NCI-H187 treated with DMSO at 0.1 percent for 48 hours (cell line): ENCODE results near the gene CNOT4.

ENCODE experiments used
- DNase-seq: peaks from one replicate; lab custom pipeline; 2025; lab: John Stamatoyannopoulos, UW

CNOT4 gene

GRCh38 chr7:135509839-135510591 lies at the start of gene CNOT4:
Gene CNOT4, minus strand, starts transcription at chr7:135510102. Its CDS starts 71,771 bp downstream, at chr7:135438331.
- peak; percentile 93 for DNase-seq

- DNase-seq = no peak
These were observed 49.0 kb upstream of the CNOT4 start for GRCh38 chr7:135558881-135559280.

- peak; percentile 24 for DNase-seq
These were observed 48.5 kb upstream of the CNOT4 start for GRCh38 chr7:135558337-135558767.

GRCh38 chr7:135557455-135558336 lies 47.8 kb upstream of the CNOT4 start, which contains the start of gene NUP205:
Gene NUP205, plus strand, starts transcription at chr7:135557917. Its CDS starts 28 bp downstream, at chr7:135557945.
- DNase-seq = peak; percentile 60

- DNase-seq = no peak
These were observed 43.4 kb upstream of the CNOT4 start for GRCh38 chr7:135553346-135553745.

- no peak for DNase-seq
These were observed 42.2 kb upstream of the CNOT4 start for GRCh38 chr7:135552148-135552547.

GRCh38 chr7:135550196-135550595 lies 40.3 kb upstream of the CNOT4 start:
- no peak for DNase-seq

- DNase-seq = no peak
These were observed 31.1 kb upstream of the CNOT4 start for GRCh38 chr7:135541029-135541428.

- DNase-seq = no peak
These were observed 29.7 kb upstream of the CNOT4 start for GRCh38 chr7:135539629-135540028.

- no peak for DNase-seq
These were observed 28.5 kb upstream of the CNOT4 start for GRCh38 chr7:135538376-135538775.

- DNase-seq = no peak
These were observed 28.0 kb upstream of the CNOT4 start for GRCh38 chr7:135537905-135538304.

GRCh38 chr7:135537453-135537852 lies 27.6 kb upstream of the CNOT4 start:
- DNase-seq = no peak

GRCh38 chr7:135536150-135536549 lies 26.2 kb upstream of the CNOT4 start:
- DNase-seq = no peak

GRCh38 chr7:135527025-135527424 lies 17.1 kb upstream of the CNOT4 start:
- DNase-seq = no peak

- DNase-seq = no peak
These were observed 15.5 kb upstream of the CNOT4 start for GRCh38 chr7:135525426-135525825.

GRCh38 chr7:135523146-135523545 lies 13.2 kb upstream of the CNOT4 start:
- DNase-seq = no peak

GRCh38 chr7:135522509-135522908 lies 12.6 kb upstream of the CNOT4 start:
- no peak for DNase-seq

- no peak for DNase-seq
These were observed 10.0 kb upstream of the CNOT4 start for GRCh38 chr7:135519871-135520270.

- no peak for DNase-seq
These were observed 9.4 kb upstream of the CNOT4 start for GRCh38 chr7:135519233-135519688.

GRCh38 chr7:135518748-135519147 lies 8.8 kb upstream of the CNOT4 start:
- no peak for DNase-seq

GRCh38 chr7:135517060-135517459 lies 7.2 kb upstream of the CNOT4 start:
- DNase-seq = no peak

- DNase-seq = no peak
These were observed 5.0 kb upstream of the CNOT4 start for GRCh38 chr7:135514856-135515255.
